ENCODE results near the gene CD55. TPM values are rescaled to one million over a fixed set of nuclear protein-coding genes. Genes with fewer than 3 reads are reported as not detected.

The CD55 gene
- total and polyA plus RNA-seq, 8 donors: 8.1 to 25.7 (median 15.7) TPM

DNA sequence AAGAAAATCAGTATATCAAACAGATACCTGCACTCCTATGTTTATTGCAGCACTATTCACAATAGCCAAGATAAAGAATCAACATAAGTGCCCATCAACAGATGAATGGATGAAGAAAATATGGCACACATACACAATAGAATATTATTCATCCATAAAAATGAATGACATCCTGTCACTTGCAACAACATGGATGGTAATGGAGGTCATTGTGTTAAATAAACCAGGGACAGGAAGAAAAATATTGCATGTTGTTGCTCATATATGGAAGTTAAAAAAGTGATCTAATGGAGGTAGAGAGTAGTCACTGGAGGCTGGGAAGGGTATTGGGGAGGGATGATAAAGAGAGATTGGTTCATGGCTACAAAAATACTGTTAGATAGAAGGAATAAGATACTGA, 67.2 kb downstream of the CD55 start:
- Histone ChIP-seq H3K4me3 (no peak overlapping the region), H3K27ac (no peak overlapping the region), H3K4me1 (no peaks in the 10 kb centered on the region), H3K36me3 (no peaks in the 10 kb centered on the region), H3K27me3 (no peaks in the 10 kb centered on the region), H3K9me3 (no peaks in the 10 kb centered on the region)
- ATAC-seq (no peak), FAIRE-seq (no peak), DNase-seq (no peak)
- TF ChIP-seq, protein P1, sequence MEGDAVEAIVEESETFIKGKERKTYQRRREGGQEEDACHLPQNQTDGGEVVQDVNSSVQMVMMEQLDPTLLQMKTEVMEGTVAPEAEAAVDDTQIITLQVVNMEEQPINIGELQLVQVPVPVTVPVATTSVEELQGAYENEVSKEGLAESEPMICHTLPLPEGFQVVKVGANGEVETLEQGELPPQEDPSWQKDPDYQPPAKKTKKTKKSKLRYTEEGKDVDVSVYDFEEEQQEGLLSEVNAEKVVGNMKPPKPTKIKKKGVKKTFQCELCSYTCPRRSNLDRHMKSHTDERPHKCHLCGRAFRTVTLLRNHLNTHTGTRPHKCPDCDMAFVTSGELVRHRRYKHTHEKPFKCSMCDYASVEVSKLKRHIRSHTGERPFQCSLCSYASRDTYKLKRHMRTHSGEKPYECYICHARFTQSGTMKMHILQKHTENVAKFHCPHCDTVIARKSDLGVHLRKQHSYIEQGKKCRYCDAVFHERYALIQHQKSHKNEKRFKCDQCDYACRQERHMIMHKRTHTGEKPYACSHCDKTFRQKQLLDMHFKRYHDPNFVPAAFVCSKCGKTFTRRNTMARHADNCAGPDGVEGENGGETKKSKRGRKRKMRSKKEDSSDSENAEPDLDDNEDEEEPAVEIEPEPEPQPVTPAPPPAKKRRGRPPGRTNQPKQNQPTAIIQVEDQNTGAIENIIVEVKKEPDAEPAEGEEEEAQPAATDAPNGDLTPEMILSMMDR (IDR thresholded peaks at IDR 0.05): no peak
- intact Hi-C loops (cut with DNase I): no loop called here

- Histone ChIP-seq H3K27me3 (no peaks in the 10 kb centered on the region), H3K9me3 (no peaks in the 10 kb centered on the region), H3K27ac (no peak overlapping the region), H3K36me3 (no peaks in the 10 kb centered on the region), H3K4me1 (no peaks in the 10 kb centered on the region), H3K4me3 (no peak overlapping the region)
- DNase-seq (no peak), FAIRE-seq (no peak), ATAC-seq (no peak)
- 19 to 44% methylated on average over 1 of the region's 1 CpG for WGBS, 2 donors
- intact Hi-C loops (cut with DNase I): no loop called here
- TF ChIP-seq, protein P1 (IDR thresholded peaks at IDR 0.05): no peak
Measured at GRCh38 chr1:207389728-207390464, 68.4 kb downstream of the CD55 start.

GRCh38 chr1:207393610-207394009, 72.1 kb downstream of the CD55 start:
- Histone ChIP-seq H3K27ac (peak overlapping the region in 1 of 4 donors; percentile 30), H3K4me3 (no peak overlapping the region), H3K36me3 (no peaks in the 10 kb centered on the region), H3K4me1 (no peaks in the 10 kb centered on the region), H3K27me3 (no peaks in the 10 kb centered on the region), H3K9me3 (no peaks in the 10 kb centered on the region)
- peak in 2 of 6 donors; percentile 11 to 23 for DNase-seq
- 36 to 44% methylated on average over 4 of the region's 4 CpGs for WGBS, 2 donors
- no peak for FAIRE-seq
- peak; percentile 48 to 60 (median 56) for ATAC-seq
- TF ChIP-seq, protein P1 (IDR thresholded peaks at IDR 0.05): no peak
- intact Hi-C loops (cut with DNase I): no loop called here

DNA sequence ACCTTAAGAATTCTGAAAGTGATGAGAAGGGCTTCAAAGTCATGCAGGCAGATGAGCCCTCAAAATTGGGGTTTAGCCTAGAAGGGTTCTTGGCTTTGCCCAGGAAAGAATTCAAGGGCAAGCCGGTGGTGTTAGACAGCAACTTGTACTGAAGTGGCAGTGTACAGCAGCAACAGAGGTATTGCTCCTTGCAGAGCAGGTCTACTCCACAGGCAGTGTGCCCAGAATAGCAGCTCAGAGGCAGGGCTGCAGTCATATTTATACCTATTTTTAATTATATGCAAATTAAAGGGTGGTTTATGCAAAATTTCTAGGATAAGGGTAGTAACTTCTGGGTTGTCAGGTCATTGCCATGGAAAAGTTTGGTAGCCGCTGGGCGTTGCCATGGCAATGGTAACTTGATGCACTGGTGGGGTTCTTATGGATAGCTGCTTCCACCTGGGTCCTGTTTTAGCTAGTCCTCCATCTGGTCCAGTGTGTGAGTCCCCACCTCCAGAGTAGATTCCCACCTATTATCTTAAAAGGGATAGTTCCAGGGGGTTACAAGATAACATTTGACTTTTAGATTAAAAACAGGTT, 74.8 kb downstream of the CD55 start:
- no peak for ATAC-seq
- H3K27ac ChIP-seq: no peak overlapping the region
- no peaks in the 10 kb centered on the region for H3K9me3 ChIP-seq
- H3K27me3 ChIP-seq: no peaks in the 10 kb centered on the region
- intact Hi-C loops (cut with DNase I): no loop called here
- no peaks in the 10 kb centered on the region for H3K36me3 ChIP-seq
- TF ChIP-seq, protein P1 (IDR thresholded peaks at IDR 0.05): no peak
- no peaks in the 10 kb centered on the region for H3K4me1 ChIP-seq
- no peak for DNase-seq
- WGBS, 2 donors: 61 to 75% methylated on average over 3 of the region's 3 CpGs
- no peak overlapping the region for H3K4me3 ChIP-seq
- no peak for FAIRE-seq

DNA sequence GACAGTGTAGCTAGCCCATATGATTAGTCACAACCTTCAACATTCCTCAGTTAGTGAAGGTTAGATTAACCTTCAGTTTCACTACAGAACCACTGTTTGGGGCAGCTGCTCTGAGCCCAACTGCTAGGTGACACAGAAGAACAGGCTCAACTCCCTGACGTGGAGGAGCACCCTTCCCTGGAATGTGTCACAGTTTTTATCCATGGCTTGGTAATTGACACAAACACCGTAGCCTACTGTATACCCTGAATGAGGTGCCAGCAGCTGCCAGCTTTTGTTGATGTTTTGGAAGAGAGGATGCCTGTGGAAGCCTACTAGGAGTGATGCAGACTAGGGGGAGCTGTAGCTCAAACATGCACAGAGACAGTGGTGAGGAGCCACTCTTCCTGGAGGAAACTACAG, 76.0 kb downstream of the CD55 start:
- ATAC-seq: peak; percentile 22 to 58 (median 24)
- Histone ChIP-seq H3K27me3 (no peaks in the 10 kb centered on the region), H3K9me3 (no peaks in the 10 kb centered on the region), H3K27ac (no peak overlapping the region), H3K4me3 (no peak overlapping the region), H3K4me1 (no peaks in the 10 kb centered on the region), H3K36me3 (no peaks in the 10 kb centered on the region)
- 23 to 25% methylated on average over 2 of the region's 2 CpGs for WGBS, 2 donors
- TF ChIP-seq, protein P1 (IDR thresholded peaks at IDR 0.05): no peak
- no peak for FAIRE-seq
- intact Hi-C loops (cut with DNase I): no loop called here
- no peak for DNase-seq

Measured in pancreas (tissue), 10 donors.